Activated CD8-positive, alpha-beta T cell treated with anti-CD3 and anti-CD28 coated beads, Interleukin-2, amount 10 ng/mL, durations not matched to agents 7 days and 5 days (primary cell): ENCODE measurements around the gene GNB4. TPM values are rescaled to one million over a fixed set of nuclear protein-coding genes. Genes with fewer than 3 reads are reported as not detected.

Experiments
- ATAC-seq: fragments of 150-1000 bp; cut with Tn5 transposase; one replicate; pipeline ENCODE4 v1.10.0; 2021; ENCODE audit warnings: moderate library complexity
- CTCF ChIA-PET: fragments of 350-600 bp; sonication (Branson Sonifier 250); formaldehyde crosslinking; loops from one replicate; lab custom pipeline; 2021; ENCODE audit warnings: antibody characterized with exemption; lab: Charles Lee
- POLR2A ChIA-PET: fragments of 350-600 bp; sonication (Branson Sonifier 250); formaldehyde crosslinking; loops from one replicate; lab custom pipeline; 2021; ENCODE audit warnings: antibody characterized with exemption; lab: Charles Lee
- DNase-seq: peaks from one replicate; pipeline ENCODE4 v3.0.0-alpha.2; 2020
- H3K27ac Mint-ChIP-seq: one replicate; pipeline ENCODE4 v1.8.0; 2021; ENCODE audit warnings: mild to moderate bottlenecking, mixed read lengths
- H3K27me3 Mint-ChIP-seq: one replicate; pipeline ENCODE4 v1.8.0; 2021; ENCODE audit warnings: low read depth, mixed read lengths
- H3K36me3 Mint-ChIP-seq: one replicate; pipeline ENCODE4 v1.8.0; 2021; ENCODE audit warnings: low read depth, mixed read lengths
- H3K4me1 Mint-ChIP-seq: one replicate; pipeline ENCODE4 v1.8.0; 2021; ENCODE audit warnings: low read depth, mixed read lengths
- H3K4me3 Mint-ChIP-seq: one replicate; pipeline ENCODE4 v1.8.0; 2021; ENCODE audit warnings: mild to moderate bottlenecking, mixed read lengths
- H3K9me3 Mint-ChIP-seq: one replicate; pipeline ENCODE4 v1.8.0; 2022; ENCODE audit warnings: mixed read lengths; ENCODE audit not compliant: insufficient read depth
- total RNA-seq, 2 experiments: library from RNA; stranded (reverse); gene quantifications; one replicate each; pipeline ENCODE4 v1.2.3, GENCODE V29; 2021

Gene GNB4
- total RNA-seq, 2 experiments from 2014 or later = 6.7 to 10.3 TPM

GRCh38 chr3:179436517-179436916 is 14.8 kb downstream of the GNB4 start:
- Mint-ChIP-seq H3K4me1 (no peaks in the 10 kb centered on the region), H3K27me3 (peaks cover 6% of the 10 kb centered on the region), H3K9me3 (no peaks in the 10 kb centered on the region), H3K27ac (no peak overlapping the region), H3K4me3 (no peak overlapping the region), H3K36me3 (no peaks in the 10 kb centered on the region)
- ATAC-seq = no peak
- no peak for DNase-seq
- ChIA-PET POLR2A (no interaction called here), CTCF (no interaction called here)

GRCh38 chr3:179432451-179432850 is 18.8 kb downstream of the GNB4 start:
- Mint-ChIP-seq H3K4me1 (no peaks in the 10 kb centered on the region), H3K27ac (no peak overlapping the region), H3K36me3 (no peaks in the 10 kb centered on the region), H3K27me3 (peaks cover 4% of the 10 kb centered on the region), H3K9me3 (no peaks in the 10 kb centered on the region), H3K4me3 (no peak overlapping the region)
- ChIA-PET POLR2A (no interaction called here), CTCF (no interaction called here)
- DNase-seq (no peak), ATAC-seq (no peak)

- Mint-ChIP-seq H3K4me3 (no peak overlapping the region), H3K27ac (no peak overlapping the region), H3K9me3 (no peaks in the 10 kb centered on the region), H3K36me3 (no peaks in the 10 kb centered on the region), H3K27me3 (peaks cover 4% of the 10 kb centered on the region), H3K4me1 (no peaks in the 10 kb centered on the region)
- POLR2A ChIA-PET = no interaction called here
- CTCF ChIA-PET = no interaction called here
- no peak for DNase-seq
- ATAC-seq = no peak
Measured at GRCh38 chr3:179432021-179432420, 19.2 kb downstream of the GNB4 start.

GRCh38 chr3:179430277-179430870 is 20.9 kb downstream of the GNB4 start:
- no peak for ATAC-seq
- no peak for DNase-seq
- no peak overlapping the region for H3K4me3 Mint-ChIP-seq
- no peaks in the 10 kb centered on the region for H3K4me1 Mint-ChIP-seq
- no peaks in the 10 kb centered on the region for H3K9me3 Mint-ChIP-seq
- POLR2A ChIA-PET = no interaction called here
- CTCF ChIA-PET = no interaction called here
- H3K27me3 Mint-ChIP-seq = peaks cover 4% of the 10 kb centered on the region
- H3K36me3 Mint-ChIP-seq = no peaks in the 10 kb centered on the region
- no peak overlapping the region for H3K27ac Mint-ChIP-seq

- CTCF ChIA-PET = no interaction called here
- no peak for ATAC-seq
Measured at GRCh38 chr3:179428876-179429548, 22.3 kb downstream of the GNB4 start.

GRCh38 chr3:179425075-179425474 is 26.2 kb downstream of the GNB4 start:
- ChIA-PET CTCF (no interaction called here), POLR2A (no interaction called here)
- Mint-ChIP-seq H3K4me3 (no peak overlapping the region), H3K9me3 (no peaks in the 10 kb centered on the region), H3K27me3 (no peaks in the 10 kb centered on the region), H3K36me3 (peaks cover 5% of the 10 kb centered on the region), H3K27ac (no peak overlapping the region), H3K4me1 (no peaks in the 10 kb centered on the region)
- DNase-seq (no peak), ATAC-seq (no peak)

More at GRCh38 chr3:179428876-179429548, 22.3 kb downstream of the GNB4 start:
- no peaks in the 10 kb centered on the region for H3K9me3 Mint-ChIP-seq
- H3K36me3 Mint-ChIP-seq = peaks cover 2% of the 10 kb centered on the region
- no peak overlapping the region for H3K27ac Mint-ChIP-seq
- H3K4me3 Mint-ChIP-seq = no peak overlapping the region
- POLR2A ChIA-PET = no interaction called here
- no peaks in the 10 kb centered on the region for H3K4me1 Mint-ChIP-seq
- no peak for DNase-seq
- H3K27me3 Mint-ChIP-seq = peaks cover 4% of the 10 kb centered on the region

GRCh38 chr3:179421500-179421899 is 29.8 kb downstream of the GNB4 start:
- Mint-ChIP-seq H3K36me3 (peaks cover 9% of the 10 kb centered on the region), H3K9me3 (no peaks in the 10 kb centered on the region), H3K27me3 (no peaks in the 10 kb centered on the region), H3K27ac (no peak overlapping the region), H3K4me1 (no peaks in the 10 kb centered on the region), H3K4me3 (no peak overlapping the region)
- CTCF ChIA-PET = interaction anchor here (1.3 kb wide), 1 partner anchor 25 kb away, joined by 4 read pairs; no protein-coding TSS in a partner anchor
- DNase-seq = no peak
- no peak for ATAC-seq
- POLR2A ChIA-PET = no interaction called here

GRCh38 chr3:179418610-179419009 is 32.7 kb downstream of the GNB4 start:
- no peak for DNase-seq
- H3K36me3 Mint-ChIP-seq = peaks cover 7% of the 10 kb centered on the region
- H3K27me3 Mint-ChIP-seq = no peaks in the 10 kb centered on the region
- no peaks in the 10 kb centered on the region for H3K4me1 Mint-ChIP-seq
- H3K4me3 Mint-ChIP-seq = no peak overlapping the region
- no peaks in the 10 kb centered on the region for H3K9me3 Mint-ChIP-seq
- ATAC-seq = no peak
- H3K27ac Mint-ChIP-seq = no peak overlapping the region
- ChIA-PET POLR2A (no interaction called here), CTCF (no interaction called here)

- POLR2A ChIA-PET = no interaction called here
- peaks cover 8% of the 10 kb centered on the region for H3K36me3 Mint-ChIP-seq
- CTCF ChIA-PET = no interaction called here
- H3K4me3 Mint-ChIP-seq = no peak overlapping the region
- no peak for DNase-seq
- no peaks in the 10 kb centered on the region for H3K9me3 Mint-ChIP-seq
- no peak overlapping the region for H3K27ac Mint-ChIP-seq
- H3K4me1 Mint-ChIP-seq = no peaks in the 10 kb centered on the region
- no peak for ATAC-seq
- H3K27me3 Mint-ChIP-seq = no peaks in the 10 kb centered on the region
Measured at GRCh38 chr3:179416681-179417080, 34.6 kb downstream of the GNB4 start.

GRCh38 chr3:179415377-179415776 is 35.9 kb downstream of the GNB4 start:
- H3K9me3 Mint-ChIP-seq = no peaks in the 10 kb centered on the region
- H3K36me3 Mint-ChIP-seq = peaks cover 8% of the 10 kb centered on the region
- ATAC-seq = no peak
- no peak for DNase-seq
- H3K27ac Mint-ChIP-seq = no peak overlapping the region
- POLR2A ChIA-PET = no interaction called here
- CTCF ChIA-PET = no interaction called here
- no peaks in the 10 kb centered on the region for H3K4me1 Mint-ChIP-seq
- H3K27me3 Mint-ChIP-seq = no peaks in the 10 kb centered on the region
- no peak overlapping the region for H3K4me3 Mint-ChIP-seq

GRCh38 chr3:179414804-179415203 is 36.5 kb downstream of the GNB4 start:
- POLR2A ChIA-PET = no interaction called here
- DNase-seq = no peak
- CTCF ChIA-PET = no interaction called here
- no peak for ATAC-seq
- Mint-ChIP-seq H3K27me3 (no peaks in the 10 kb centered on the region), H3K4me3 (no peak overlapping the region), H3K9me3 (no peaks in the 10 kb centered on the region), H3K4me1 (no peaks in the 10 kb centered on the region), H3K27ac (no peak overlapping the region), H3K36me3 (peaks cover 8% of the 10 kb centered on the region)

GRCh38 chr3:179410999-179411398 is 40.3 kb downstream of the GNB4 start:
- Mint-ChIP-seq H3K36me3 (peaks cover 4% of the 10 kb centered on the region), H3K4me3 (no peak overlapping the region), H3K27me3 (no peaks in the 10 kb centered on the region), H3K27ac (no peak overlapping the region), H3K4me1 (no peaks in the 10 kb centered on the region), H3K9me3 (no peaks in the 10 kb centered on the region)
- DNase-seq = no peak
- ATAC-seq = no peak
- ChIA-PET POLR2A (no interaction called here), CTCF (no interaction called here)
